GM12864 (cell line): ENCODE measurements around the gene SLC45A3.

Experiments
- DNase-seq: peaks from one replicate; pipeline ENCODE4 v3.0.0-alpha.2; 2011; ENCODE audit warnings: low read depth
- H3K4me3 ChIP-seq: 2 replicates; pipeline ENCODE4 v1.5.1; 2011; ENCODE audit warnings: mild to moderate bottlenecking, low read depth, low read length, control low read depth
- TF ChIP-seq, protein P1 (sequence below): IDR thresholded peaks from 2 replicates; pipeline ENCODE4 v1.5.1; 2011; ENCODE audit warnings: low read depth, mild to moderate bottlenecking, moderate library complexity, low read length, control low read depth, inconsistent platforms; ENCODE audit errors: missing control alignments

SLC45A3 gene

DNA sequence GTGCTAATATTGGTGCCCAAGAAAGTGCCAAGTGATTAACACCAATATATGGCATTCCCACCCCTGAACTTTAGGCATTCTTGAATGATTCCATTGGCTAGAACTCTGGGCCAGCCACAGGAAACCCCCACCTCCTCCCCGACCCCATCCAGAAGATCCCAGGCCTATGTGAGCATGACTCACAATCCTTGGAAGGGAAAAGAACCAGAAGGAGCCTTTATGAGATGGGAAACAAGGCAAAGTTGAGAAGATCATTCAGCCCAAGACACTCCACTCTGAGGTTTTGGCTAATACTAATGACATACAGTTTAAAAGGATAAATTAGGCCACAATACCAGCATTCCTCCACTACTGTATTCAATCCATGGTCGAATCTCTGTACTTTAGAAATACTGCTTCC lies 70.3 kb downstream of the SLC45A3 start:
- DNase-seq = no peak
- TF ChIP-seq, protein P1, sequence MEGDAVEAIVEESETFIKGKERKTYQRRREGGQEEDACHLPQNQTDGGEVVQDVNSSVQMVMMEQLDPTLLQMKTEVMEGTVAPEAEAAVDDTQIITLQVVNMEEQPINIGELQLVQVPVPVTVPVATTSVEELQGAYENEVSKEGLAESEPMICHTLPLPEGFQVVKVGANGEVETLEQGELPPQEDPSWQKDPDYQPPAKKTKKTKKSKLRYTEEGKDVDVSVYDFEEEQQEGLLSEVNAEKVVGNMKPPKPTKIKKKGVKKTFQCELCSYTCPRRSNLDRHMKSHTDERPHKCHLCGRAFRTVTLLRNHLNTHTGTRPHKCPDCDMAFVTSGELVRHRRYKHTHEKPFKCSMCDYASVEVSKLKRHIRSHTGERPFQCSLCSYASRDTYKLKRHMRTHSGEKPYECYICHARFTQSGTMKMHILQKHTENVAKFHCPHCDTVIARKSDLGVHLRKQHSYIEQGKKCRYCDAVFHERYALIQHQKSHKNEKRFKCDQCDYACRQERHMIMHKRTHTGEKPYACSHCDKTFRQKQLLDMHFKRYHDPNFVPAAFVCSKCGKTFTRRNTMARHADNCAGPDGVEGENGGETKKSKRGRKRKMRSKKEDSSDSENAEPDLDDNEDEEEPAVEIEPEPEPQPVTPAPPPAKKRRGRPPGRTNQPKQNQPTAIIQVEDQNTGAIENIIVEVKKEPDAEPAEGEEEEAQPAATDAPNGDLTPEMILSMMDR = no peak
- no peak overlapping the region for H3K4me3 ChIP-seq
